ENCODE data around the gene STON1.
"Not testable (repeated sequence)": the region's sequence is repeated elsewhere in the genome, so short reads cannot be mapped to it uniquely, and the experiment has no call there.

The STON1 gene

GRCh38 chr2:48530033-48530811 is at the start of gene STON1:
STON1 (plus strand) TSS chr2:48530154; CDS start chr2:48580634, 50,480 bp downstream.
- peak in 1 of 2 donors; percentile 1 for DNase-seq (ENCODE audit: low read depth in 2 of 2)

GRCh38 chr2:48480526-48480925 is 49.4 kb upstream of the STON1 start:
- no peak for DNase-seq (ENCODE audit: low read depth in 2 of 2)

- DNase-seq (ENCODE audit: low read depth in 2 of 2) = no peak
Measured at GRCh38 chr2:48482313-48482712, 47.6 kb upstream of the STON1 start.

- no peak for DNase-seq (ENCODE audit: low read depth in 2 of 2)
Measured at GRCh38 chr2:48482769-48483168, 47.2 kb upstream of the STON1 start.

GRCh38 chr2:48483506-48483905 is 46.4 kb upstream of the STON1 start:
- no peak for DNase-seq (ENCODE audit: low read depth in 2 of 2)

GRCh38 chr2:48483916-48484315 is 46.0 kb upstream of the STON1 start:
- no peak for DNase-seq (ENCODE audit: low read depth in 2 of 2)

- DNase-seq (ENCODE audit: low read depth in 2 of 2) = no peak
Measured at GRCh38 chr2:48488545-48488944, 41.4 kb upstream of the STON1 start.

GRCh38 chr2:48496849-48497248 is 33.1 kb upstream of the STON1 start:
- no peak for DNase-seq (ENCODE audit: low read depth in 2 of 2)

GRCh38 chr2:48504647-48505327 is 25.2 kb upstream of the STON1 start:
- DNase-seq (ENCODE audit: low read depth in 2 of 2) = no peak

GRCh38 chr2:48507111-48507510 is 22.8 kb upstream of the STON1 start:
- DNase-seq (ENCODE audit: low read depth in 2 of 2) = no peak

- DNase-seq (ENCODE audit: low read depth in 2 of 2) = no peak
Measured at GRCh38 chr2:48508461-48509124, 21.4 kb upstream of the STON1 start.

- DNase-seq (ENCODE audit: low read depth in 2 of 2) = no peak
Measured at GRCh38 chr2:48510329-48510728, 19.6 kb upstream of the STON1 start.

GRCh38 chr2:48511849-48512470 is 18.0 kb upstream of the STON1 start:
- DNase-seq (ENCODE audit: low read depth in 2 of 2) = no peak

- DNase-seq (ENCODE audit: low read depth in 2 of 2) = no peak
Measured at GRCh38 chr2:48512571-48512970, 17.4 kb upstream of the STON1 start.

- no peak for DNase-seq (ENCODE audit: low read depth in 2 of 2)
Measured at GRCh38 chr2:48514348-48515003, 15.5 kb upstream of the STON1 start.

- DNase-seq (ENCODE audit: low read depth in 2 of 2) = no peak
Measured at GRCh38 chr2:48515513-48515985, 14.4 kb upstream of the STON1 start.

GRCh38 chr2:48519593-48519992 is 10.4 kb upstream of the STON1 start:
- no peak for DNase-seq (ENCODE audit: low read depth in 2 of 2)

GRCh38 chr2:48524756-48525155 is 5.2 kb upstream of the STON1 start:
- not testable (repeated sequence) for DNase-seq (ENCODE audit: low read depth in 2 of 2)

- no peak for DNase-seq (ENCODE audit: low read depth in 2 of 2)
Measured at GRCh38 chr2:48525269-48525943, 4.5 kb upstream of the STON1 start.

GRCh38 chr2:48527226-48527885 is 2.6 kb upstream of the STON1 start:
- DNase-seq (ENCODE audit: low read depth in 2 of 2) = no peak

Data from stimulated activated CD8-positive, alpha-beta memory T cell treated with anti-CD3 and anti-CD28 coated beads, Interleukin-2, amount 100 ng/mL, for 48 hours (primary cell).